ENCODE measurements around the gene ANK2. TPM values are rescaled to one million over a fixed set of nuclear protein-coding genes. Genes with fewer than 3 reads are reported as not detected.

Gene ANK2
- polyA plus RNA-seq, 1 experiment: 1.3 TPM

DNA sequence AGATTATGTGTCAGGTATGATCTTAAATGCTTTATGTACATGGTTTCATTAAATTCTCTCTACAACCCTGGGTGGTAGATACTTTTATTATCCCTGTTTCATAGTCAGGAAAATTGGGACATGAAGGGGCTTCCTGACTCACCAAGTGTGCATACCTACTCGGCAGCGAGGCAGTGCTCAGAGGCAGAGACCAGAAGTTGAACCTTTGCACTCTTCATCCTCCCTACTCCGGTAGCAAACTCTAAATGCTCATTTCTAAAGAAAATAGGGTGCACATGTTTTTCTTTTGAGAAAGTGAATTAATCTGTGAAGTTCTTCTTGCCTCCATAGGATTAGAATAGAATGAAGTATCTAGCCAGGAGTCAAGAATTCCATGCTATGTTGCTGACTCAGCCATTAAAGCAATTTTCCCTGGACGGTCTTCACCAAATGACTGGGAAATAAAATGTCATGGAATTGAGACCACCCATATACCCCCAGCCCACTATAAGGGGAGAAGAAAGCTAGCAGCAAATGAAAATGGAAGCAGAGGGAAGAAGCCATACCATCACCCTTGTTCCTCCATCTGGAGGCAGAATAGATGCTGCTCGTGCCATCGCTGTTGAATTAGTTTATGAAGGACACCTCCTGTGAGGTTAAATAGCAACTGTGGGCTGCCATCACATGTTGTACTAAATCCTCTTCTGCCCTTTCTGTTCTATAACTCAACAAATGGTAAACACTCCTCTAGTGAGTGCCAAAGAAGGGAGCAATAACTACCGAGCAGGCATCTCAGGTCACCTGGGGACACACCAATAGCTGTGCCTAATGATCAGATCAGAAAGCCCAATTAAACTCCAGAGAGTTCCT lies 356.6 kb downstream of the ANK2 start:
- ChIA-PET POLR2A (no interaction called here), CTCF (interaction anchor here (1.3 kb wide), 1 partner anchor 11 kb away, joined by 7 read pairs; no protein-coding TSS in a partner anchor)
- no peak overlapping the region for H3K27ac ChIP-seq (ENCODE audit: low read depth, low read length)
- DNase-seq (ENCODE audit: low read depth, low spot score): no peak
- no peak overlapping the region for H3K4me3 ChIP-seq (ENCODE audit: low read depth, low read length)
- no peaks in the 10 kb centered on the region for H3K27me3 ChIP-seq (ENCODE audit: control insufficient read depth, insufficient read depth, low read length)
- no peaks in the 10 kb centered on the region for H3K9me3 ChIP-seq (ENCODE audit: control insufficient read depth, insufficient read depth, low read length)
- TF ChIP-seq, protein P1, sequence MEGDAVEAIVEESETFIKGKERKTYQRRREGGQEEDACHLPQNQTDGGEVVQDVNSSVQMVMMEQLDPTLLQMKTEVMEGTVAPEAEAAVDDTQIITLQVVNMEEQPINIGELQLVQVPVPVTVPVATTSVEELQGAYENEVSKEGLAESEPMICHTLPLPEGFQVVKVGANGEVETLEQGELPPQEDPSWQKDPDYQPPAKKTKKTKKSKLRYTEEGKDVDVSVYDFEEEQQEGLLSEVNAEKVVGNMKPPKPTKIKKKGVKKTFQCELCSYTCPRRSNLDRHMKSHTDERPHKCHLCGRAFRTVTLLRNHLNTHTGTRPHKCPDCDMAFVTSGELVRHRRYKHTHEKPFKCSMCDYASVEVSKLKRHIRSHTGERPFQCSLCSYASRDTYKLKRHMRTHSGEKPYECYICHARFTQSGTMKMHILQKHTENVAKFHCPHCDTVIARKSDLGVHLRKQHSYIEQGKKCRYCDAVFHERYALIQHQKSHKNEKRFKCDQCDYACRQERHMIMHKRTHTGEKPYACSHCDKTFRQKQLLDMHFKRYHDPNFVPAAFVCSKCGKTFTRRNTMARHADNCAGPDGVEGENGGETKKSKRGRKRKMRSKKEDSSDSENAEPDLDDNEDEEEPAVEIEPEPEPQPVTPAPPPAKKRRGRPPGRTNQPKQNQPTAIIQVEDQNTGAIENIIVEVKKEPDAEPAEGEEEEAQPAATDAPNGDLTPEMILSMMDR (IDR thresholded peaks at IDR 0.05; ENCODE audit: low read depth, low read length): no peak

DNA sequence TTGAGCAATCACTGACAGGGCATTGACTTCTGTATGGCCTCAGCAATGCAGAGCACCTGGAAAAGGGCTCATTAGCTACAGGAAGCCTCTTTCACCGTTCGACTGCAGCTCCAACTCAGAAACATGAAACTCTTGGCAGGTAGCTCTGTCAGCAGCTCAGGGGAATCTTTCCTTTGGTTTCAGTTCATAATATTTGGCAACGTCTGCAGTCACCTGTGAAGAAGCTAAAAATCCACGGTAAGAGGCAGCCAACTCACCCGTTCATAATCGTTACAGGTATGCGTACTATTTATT lies 357.2 kb downstream of the ANK2 start:
- ChIA-PET CTCF (no interaction called here), POLR2A (no interaction called here)
- H3K27me3 ChIP-seq (ENCODE audit: control insufficient read depth, insufficient read depth, low read length): no peaks in the 10 kb centered on the region
- DNase-seq (ENCODE audit: low read depth, low spot score): no peak
- no peaks in the 10 kb centered on the region for H3K9me3 ChIP-seq (ENCODE audit: control insufficient read depth, insufficient read depth, low read length)
- TF ChIP-seq, protein P1 (IDR thresholded peaks at IDR 0.05; ENCODE audit: low read depth, low read length): no peak
- no peak overlapping the region for H3K27ac ChIP-seq (ENCODE audit: low read depth, low read length)
- no peak overlapping the region for H3K4me3 ChIP-seq (ENCODE audit: low read depth, low read length)

- ChIA-PET POLR2A (no interaction called here), CTCF (no interaction called here)
- Histone ChIP-seq H3K4me3 (ENCODE audit: low read depth, low read length) (no peak overlapping the region), H3K27ac (ENCODE audit: low read depth, low read length) (no peak overlapping the region), H3K9me3 (ENCODE audit: control insufficient read depth, insufficient read depth, low read length) (no peaks in the 10 kb centered on the region), H3K27me3 (ENCODE audit: control insufficient read depth, insufficient read depth, low read length) (no peaks in the 10 kb centered on the region)
- TF ChIP-seq, protein P1 (IDR thresholded peaks at IDR 0.05; ENCODE audit: low read depth, low read length): no peak
- DNase-seq (ENCODE audit: low read depth, low spot score): no peak
Measured at GRCh38 chr4:113407409-113407808, 358.0 kb downstream of the ANK2 start.

DNA sequence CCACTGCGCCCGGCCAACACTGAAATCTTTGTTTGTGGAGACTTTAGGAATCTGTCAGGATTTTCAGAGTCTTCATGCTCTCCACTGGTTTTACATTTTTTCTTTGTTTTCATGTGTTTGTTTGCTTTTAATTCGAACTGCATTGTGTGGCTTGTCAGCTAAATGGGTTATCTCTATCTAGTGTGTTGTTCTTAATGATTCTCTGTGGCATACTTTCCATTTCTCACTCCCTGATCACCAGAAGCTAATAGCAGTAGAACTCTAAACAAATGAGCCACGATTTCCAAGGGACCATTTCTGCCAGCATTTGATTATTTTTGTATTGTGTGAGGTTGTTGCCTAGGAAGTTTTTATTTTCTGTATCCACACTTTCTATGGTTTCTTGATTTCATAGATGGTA lies 359.7 kb downstream of the ANK2 start:
- CTCF ChIA-PET: interaction anchor here (0.8 to 1.6 kb wide), 2 partner anchors 15 to 544 kb away, joined by 3 to 8 read pairs; no protein-coding TSS in a partner anchor
- POLR2A ChIA-PET: no interaction called here
- Histone ChIP-seq H3K27ac (ENCODE audit: low read depth, low read length) (no peak overlapping the region), H3K27me3 (ENCODE audit: control insufficient read depth, insufficient read depth, low read length) (no peaks in the 10 kb centered on the region), H3K4me3 (ENCODE audit: low read depth, low read length) (no peak overlapping the region), H3K9me3 (ENCODE audit: control insufficient read depth, insufficient read depth, low read length) (no peaks in the 10 kb centered on the region)
- no peak for DNase-seq (ENCODE audit: low read depth, low spot score)
- TF ChIP-seq, protein P1 (IDR thresholded peaks at IDR 0.05; ENCODE audit: low read depth, low read length): no peak

- CTCF ChIA-PET: interaction anchor here (1.1 to 1.6 kb wide), 2 partner anchors 90 to 137 kb away, joined by 3 to 4 read pairs; no protein-coding TSS in a partner anchor
- Histone ChIP-seq H3K27me3 (ENCODE audit: control insufficient read depth, insufficient read depth, low read length) (no peaks in the 10 kb centered on the region), H3K4me3 (ENCODE audit: low read depth, low read length) (no peak overlapping the region), H3K9me3 (ENCODE audit: control insufficient read depth, insufficient read depth, low read length) (no peaks in the 10 kb centered on the region), H3K27ac (ENCODE audit: low read depth, low read length) (no peak overlapping the region)
- no peak for DNase-seq (ENCODE audit: low read depth, low spot score)
- TF ChIP-seq, protein P1 (IDR thresholded peaks at IDR 0.05; ENCODE audit: low read depth, low read length): no peak
- POLR2A ChIA-PET: no interaction called here
Measured at GRCh38 chr4:113410686-113411085, 361.2 kb downstream of the ANK2 start.

Data from AG04450 (cell line).